ENCODE measurements around the gene KCNK4.

The KCNK4 gene

GRCh38 chr11:64331569-64332371 lies 40.7 kb downstream of the KCNK4 start:
- peak in 4 of 5 donors; percentile 43 to 86 (median 46) for DNase-seq

DNA sequence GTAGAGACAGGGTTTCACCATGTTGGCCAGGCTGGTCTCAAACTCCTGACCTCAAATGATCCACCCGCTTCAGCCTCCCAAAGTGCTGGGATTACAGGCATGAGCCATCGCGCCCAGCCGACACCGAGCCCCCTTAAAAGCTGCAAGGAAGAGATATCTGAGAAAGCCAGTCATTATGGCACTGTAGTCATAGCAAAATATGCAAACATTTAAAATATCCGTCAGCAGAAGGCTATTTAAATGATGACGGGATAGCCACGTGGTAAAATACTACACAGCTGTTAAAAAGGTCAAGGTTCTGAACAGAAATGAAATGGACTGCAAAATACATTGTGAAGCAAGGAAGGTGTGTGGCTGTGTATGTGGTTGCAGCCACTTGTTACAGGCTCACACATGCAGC lies 42.5 kb downstream of the KCNK4 start:
- no peak for DNase-seq

- no peak for DNase-seq
Measured at GRCh38 chr11:64334764-64335735, 43.9 kb downstream of the KCNK4 start.

DNA sequence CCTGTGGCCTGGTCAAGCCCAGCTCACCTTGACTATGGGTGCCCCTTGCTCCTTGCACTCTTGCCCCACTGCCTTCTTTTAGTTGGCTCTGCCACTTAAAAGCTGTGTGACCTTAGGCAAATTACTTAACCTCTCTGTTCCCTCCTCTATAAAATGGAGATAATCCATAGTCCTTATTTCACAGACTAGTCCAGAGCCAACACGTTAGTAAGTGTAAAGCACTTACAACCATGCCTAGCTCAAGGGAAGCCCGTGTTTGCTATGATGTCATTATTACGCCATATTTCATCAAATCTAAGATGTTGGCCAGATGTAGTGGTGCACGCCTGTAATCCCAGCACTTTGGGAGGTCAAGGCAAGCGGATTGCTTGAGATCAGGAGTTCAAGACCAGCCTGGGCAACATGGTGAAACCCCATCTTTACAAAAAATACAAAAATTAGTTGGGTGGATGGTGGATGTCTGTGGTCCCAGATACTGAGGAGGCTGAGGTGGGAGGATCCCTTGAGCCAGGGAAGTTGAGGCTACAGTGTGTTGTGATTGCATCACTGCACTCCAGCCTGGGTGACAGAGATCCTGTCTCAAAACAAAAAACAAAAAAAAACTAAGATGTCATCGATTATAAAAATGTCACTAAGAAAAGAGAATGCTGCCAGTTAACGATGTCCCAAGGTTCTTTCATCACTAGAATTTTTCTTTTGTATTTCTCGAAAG lies 46.6 kb downstream of the KCNK4 start:
- DNase-seq, result no peak

- no peak for DNase-seq
Measured at GRCh38 chr11:64338716-64339115, 47.6 kb downstream of the KCNK4 start.

- no peak for DNase-seq
Measured at GRCh38 chr11:64339286-64339685, 48.2 kb downstream of the KCNK4 start.

- DNase-seq, result peak; percentile 84 to 90 (median 84)
Measured at GRCh38 chr11:64339754-64340408, 48.8 kb downstream of the KCNK4 start, which contains the start of gene CCDC88B. CCDC88B (plus strand) TSS chr11:64340204; CDS start chr11:64340267, 63 bp downstream.

DNA sequence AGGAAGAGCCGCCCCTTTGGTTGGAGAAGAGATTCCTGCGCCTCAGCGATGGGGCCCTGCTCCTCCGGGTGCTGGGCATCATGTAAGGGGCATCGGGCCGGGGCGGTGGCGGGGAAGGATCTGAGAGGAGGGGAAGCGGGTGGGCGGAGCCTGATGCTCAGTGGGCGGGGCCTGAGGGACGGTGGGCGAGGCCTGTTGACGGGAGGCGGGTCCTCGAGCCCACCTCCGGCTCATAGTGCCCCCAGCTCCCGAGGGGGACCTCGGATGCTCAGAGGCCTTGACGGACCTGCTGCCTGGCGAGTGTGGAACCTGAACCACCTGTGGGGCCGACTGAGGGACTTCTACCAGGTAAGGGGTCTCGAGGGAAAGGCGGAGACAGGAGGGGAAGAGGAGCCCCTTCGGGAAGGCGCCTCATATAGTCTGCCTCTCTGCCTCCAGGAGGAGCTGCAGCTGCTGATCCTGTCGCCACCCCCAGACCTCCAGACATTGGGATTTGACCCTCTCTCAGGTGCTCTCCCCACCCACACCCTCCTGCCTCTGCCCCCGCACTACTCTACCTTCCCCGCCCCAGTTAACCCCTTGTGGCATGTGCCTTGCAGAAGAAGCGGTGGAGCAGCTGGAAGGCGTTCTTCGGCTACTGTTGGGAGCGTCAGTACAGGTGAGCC lies 49.7 kb downstream of the KCNK4 start:
- peak; percentile 52 to 75 (median 66) for DNase-seq

DNA sequence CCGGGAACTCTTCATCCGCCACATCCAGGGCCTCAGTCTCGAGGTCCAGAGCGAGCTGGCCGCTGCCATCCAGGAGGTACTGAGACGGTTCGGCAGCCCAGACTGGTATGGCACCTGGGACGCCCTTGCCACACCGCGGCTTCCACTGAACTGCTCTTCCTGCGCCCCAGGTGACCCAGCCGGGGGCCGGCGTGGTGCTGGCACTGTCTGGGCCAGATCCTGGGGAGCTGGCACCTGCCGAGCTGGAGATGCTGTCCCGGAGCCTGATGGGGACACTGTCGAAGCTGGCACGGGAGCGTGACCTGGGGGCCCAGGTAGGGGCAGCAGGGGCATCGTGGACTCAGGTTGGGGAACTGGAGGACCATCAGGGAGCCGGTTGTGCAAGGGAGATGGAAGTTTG lies 50.3 kb downstream of the KCNK4 start:
- DNase-seq, result no peak

- peak; percentile 74 to 91 (median 85) for DNase-seq
Measured at GRCh38 chr11:64341851-64342791, 51.0 kb downstream of the KCNK4 start.

GRCh38 chr11:64342869-64343745 lies 52.0 kb downstream of the KCNK4 start:
- peak in 1 of 5 donors; percentile 39 for DNase-seq

GRCh38 chr11:64343767-64344559 lies 52.9 kb downstream of the KCNK4 start:
- no peak for DNase-seq

- DNase-seq, result no peak
Measured at GRCh38 chr11:64344787-64345186, 53.7 kb downstream of the KCNK4 start.

- no peak for DNase-seq
Measured at GRCh38 chr11:64347193-64347867, 56.2 kb downstream of the KCNK4 start.

DNA sequence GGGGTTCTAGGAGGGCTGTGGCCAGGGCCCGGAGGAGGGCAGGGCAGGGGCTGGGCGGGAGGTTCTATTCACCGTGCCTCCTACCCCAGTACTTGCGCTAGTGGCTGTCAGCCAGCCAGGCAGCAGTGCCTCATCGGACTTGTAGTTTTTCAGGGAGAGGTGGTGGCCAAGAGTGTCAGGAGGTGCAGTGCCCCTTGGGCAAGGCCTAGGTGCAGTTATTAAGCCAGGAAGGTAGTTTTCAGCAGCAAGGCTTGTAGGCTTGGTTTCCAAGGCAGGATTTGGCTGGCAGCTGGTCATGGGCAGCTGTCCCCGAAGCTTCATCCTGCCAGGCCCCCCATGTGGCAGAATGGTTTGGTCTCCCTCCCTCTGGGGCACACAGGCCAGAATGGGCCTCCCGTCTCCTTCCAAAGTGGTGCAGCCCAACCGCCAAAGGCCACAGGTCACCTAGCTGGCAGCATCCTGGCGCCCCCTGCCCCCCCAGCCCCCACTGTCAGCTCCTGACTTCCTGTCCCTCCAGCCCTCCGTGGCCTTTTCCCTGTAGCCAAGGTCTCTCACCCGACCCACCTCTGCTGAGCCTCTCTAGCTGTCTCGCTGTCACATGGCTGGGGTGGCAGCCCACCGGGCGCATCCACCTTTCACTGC lies 57.4 kb downstream of the KCNK4 start:
- DNase-seq, result no peak

- no peak for DNase-seq
Measured at GRCh38 chr11:64349025-64349387, 57.9 kb downstream of the KCNK4 start.

GRCh38 chr11:64349404-64349803 lies 58.3 kb downstream of the KCNK4 start:
- DNase-seq, result no peak

All from T-helper 1 cell (primary cell).